Parathyroid adenoma (tissue), 2 donors: ENCODE data around the gene MYO15B.
A peak's percentile ranks its signal among the peaks of the same experiment; 100 is the strongest.

Experiments
- H2AFZ ChIP-seq: fragments of 300-600 bp; sonication (generic); one replicate; pipeline ENCODE4 v1.7.0; 2017; ENCODE audit warnings: antibody characterized with exemption, mild to moderate bottlenecking
- H3K27ac ChIP-seq: fragments of 300-600 bp; sonication (generic); one replicate; pipeline ENCODE4 v1.7.0; 2017
- H3K27me3 ChIP-seq: fragments of 300-600 bp; sonication (generic); one replicate; pipeline ENCODE4 v1.7.0; 2017; ENCODE audit warnings: low read length; ENCODE audit not compliant: control insufficient read depth, insufficient read depth
- H3K36me3 ChIP-seq: fragments of 300-600 bp; sonication (generic); one replicate; pipeline ENCODE4 v1.7.0; 2017; ENCODE audit warnings: low read length; ENCODE audit not compliant: control insufficient read depth, insufficient read depth
- H3K4me1 ChIP-seq: fragments of 300-600 bp; sonication (generic); one replicate; pipeline ENCODE4 v1.7.0; 2017; ENCODE audit warnings: control low read depth
- H3K4me2 ChIP-seq: fragments of 300-600 bp; sonication (generic); one replicate; pipeline ENCODE4 v1.7.0; 2017; ENCODE audit warnings: low read length
- H3K4me3 ChIP-seq: fragments of 300-600 bp; sonication (generic); one replicate; pipeline ENCODE4 v1.7.0; 2017; ENCODE audit warnings: low read depth, low read length
- H3K79me2 ChIP-seq: fragments of 300-600 bp; sonication (generic); one replicate; pipeline ENCODE4 v1.7.0; 2017; ENCODE audit warnings: control low read depth
- H3K9ac ChIP-seq: fragments of 300-600 bp; sonication (generic); one replicate; pipeline ENCODE4 v1.7.0; 2017; ENCODE audit warnings: mild to moderate bottlenecking
- H3K9me3 ChIP-seq: fragments of 300-600 bp; sonication (generic); one replicate; pipeline ENCODE4 v1.7.0; 2017; ENCODE audit warnings: low read length; ENCODE audit not compliant: control insufficient read depth
- TF ChIP-seq, protein P1 (sequence below): fragments of 300-600 bp; sonication (generic); IDR thresholded peaks from one replicate; pipeline ENCODE4 v1.7.0; 2017; ENCODE audit warnings: antibody characterized with exemption, mild to moderate bottlenecking
- donor health status: primary hyperparathyroidism.

MYO15B gene

DNA sequence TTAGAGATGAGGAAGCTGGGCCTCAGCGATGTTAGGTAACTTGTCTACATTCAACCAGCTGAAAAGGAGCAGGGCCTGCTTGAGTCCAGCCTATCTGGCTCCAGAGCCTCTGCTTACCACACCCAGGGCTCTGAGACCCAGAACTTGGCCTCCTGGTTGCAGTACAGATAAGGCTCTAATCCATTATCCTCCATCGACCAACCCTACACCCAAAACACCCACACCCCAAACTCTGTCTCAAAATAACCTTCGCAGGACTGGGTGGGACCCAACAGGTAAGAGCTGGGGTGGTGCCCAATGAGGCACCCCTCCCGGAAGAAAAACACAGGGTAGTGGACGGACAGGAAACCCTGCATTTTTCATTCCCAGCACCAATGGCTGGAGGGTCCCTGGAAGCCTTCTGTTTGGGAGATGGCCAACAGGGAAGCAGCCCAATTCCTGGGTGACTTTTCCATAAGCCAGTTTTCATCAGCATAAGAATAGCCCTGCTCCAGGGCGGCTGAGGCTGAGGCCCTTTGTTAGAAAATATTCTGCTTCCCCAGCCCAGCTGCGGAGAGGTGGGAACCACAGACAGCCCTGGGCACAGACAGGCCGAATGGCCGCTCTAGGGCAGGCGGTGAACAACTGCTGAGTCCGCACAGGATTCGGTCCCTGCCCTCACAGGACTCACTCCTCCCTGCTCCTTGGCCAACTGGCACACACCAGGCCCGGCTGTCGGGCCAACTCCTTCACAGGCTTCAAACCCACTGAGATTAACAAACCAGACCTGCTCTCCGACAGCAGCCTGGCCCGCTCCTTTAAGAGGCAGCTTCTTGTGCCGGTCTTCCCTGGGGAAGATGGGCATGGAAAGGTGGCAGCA, 55.4 kb downstream of the MYO15B start:
- TF ChIP-seq, protein P1, sequence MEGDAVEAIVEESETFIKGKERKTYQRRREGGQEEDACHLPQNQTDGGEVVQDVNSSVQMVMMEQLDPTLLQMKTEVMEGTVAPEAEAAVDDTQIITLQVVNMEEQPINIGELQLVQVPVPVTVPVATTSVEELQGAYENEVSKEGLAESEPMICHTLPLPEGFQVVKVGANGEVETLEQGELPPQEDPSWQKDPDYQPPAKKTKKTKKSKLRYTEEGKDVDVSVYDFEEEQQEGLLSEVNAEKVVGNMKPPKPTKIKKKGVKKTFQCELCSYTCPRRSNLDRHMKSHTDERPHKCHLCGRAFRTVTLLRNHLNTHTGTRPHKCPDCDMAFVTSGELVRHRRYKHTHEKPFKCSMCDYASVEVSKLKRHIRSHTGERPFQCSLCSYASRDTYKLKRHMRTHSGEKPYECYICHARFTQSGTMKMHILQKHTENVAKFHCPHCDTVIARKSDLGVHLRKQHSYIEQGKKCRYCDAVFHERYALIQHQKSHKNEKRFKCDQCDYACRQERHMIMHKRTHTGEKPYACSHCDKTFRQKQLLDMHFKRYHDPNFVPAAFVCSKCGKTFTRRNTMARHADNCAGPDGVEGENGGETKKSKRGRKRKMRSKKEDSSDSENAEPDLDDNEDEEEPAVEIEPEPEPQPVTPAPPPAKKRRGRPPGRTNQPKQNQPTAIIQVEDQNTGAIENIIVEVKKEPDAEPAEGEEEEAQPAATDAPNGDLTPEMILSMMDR = no peak
- H3K9me3 ChIP-seq = no peaks in the 10 kb centered on the region
- no peak overlapping the region for H3K9ac ChIP-seq
- H3K79me2 ChIP-seq = peaks cover 5% of the 10 kb centered on the region
- H3K4me3 ChIP-seq = peak overlapping the region; percentile 78
- H3K4me2 ChIP-seq = peak overlapping the region; percentile 78
- H3K27me3 ChIP-seq = no peaks in the 10 kb centered on the region
- H3K27ac ChIP-seq = peak overlapping the region; percentile 83
- no peaks in the 10 kb centered on the region for H3K36me3 ChIP-seq
- H2AFZ ChIP-seq = peak overlapping the region; percentile 4
- H3K4me1 ChIP-seq = peaks cover 62% of the 10 kb centered on the region

DNA sequence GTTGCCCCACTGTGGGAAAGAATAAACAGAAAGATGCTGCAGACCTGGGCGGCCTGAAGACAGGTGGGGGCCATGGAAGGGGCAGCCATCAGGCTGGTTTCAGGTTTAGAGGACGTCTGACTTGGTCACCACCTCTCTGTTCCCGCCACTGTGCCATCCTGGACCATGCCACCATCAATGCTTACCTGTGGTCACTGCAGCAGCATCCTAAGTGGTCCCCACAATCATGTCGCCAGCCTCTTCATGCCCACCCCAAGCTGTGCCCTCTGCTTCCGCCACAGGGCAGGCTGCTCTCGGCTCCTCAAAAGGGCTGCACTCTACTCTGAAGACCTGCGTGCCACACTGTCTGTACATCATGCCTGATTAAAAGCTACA, 56.0 kb downstream of the MYO15B start:
- no peak overlapping the region for H3K4me3 ChIP-seq
- TF ChIP-seq, protein P1 = no peak
- H3K4me1 ChIP-seq = peaks cover 61% of the 10 kb centered on the region
- H3K27me3 ChIP-seq = no peaks in the 10 kb centered on the region
- H3K79me2 ChIP-seq = peaks cover 3% of the 10 kb centered on the region
- no peak overlapping the region for H2AFZ ChIP-seq
- no peak overlapping the region for H3K9ac ChIP-seq
- H3K9me3 ChIP-seq = no peaks in the 10 kb centered on the region
- no peak overlapping the region for H3K4me2 ChIP-seq
- peak overlapping the region; percentile 83 for H3K27ac ChIP-seq
- no peaks in the 10 kb centered on the region for H3K36me3 ChIP-seq

DNA sequence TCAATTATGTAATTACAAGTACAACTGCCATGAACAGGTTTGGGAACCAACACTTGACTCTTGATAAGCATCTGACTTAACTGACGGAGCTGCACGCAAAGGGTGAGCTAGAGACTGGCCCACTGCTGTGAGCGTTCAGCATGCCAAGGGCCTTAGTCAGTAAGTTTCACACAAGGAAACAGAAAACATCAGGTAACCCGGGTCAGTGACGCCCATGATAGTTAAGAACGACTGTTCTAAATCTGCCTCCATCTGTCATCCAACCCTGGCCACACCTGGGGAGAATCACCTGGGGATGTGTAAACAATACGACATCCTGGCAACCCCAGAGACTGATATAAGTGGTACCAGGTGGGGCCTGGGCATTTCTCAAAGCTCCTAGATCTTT, 57.9 kb downstream of the MYO15B start:
- Histone ChIP-seq H3K79me2 (peaks cover 13% of the 10 kb centered on the region), H3K27ac (peak overlapping the region; percentile 88), H3K27me3 (no peaks in the 10 kb centered on the region), H3K4me3 (peak overlapping the region; percentile 14), H2AFZ (peak overlapping the region; percentile 2), H3K4me2 (peak overlapping the region; percentile 30), H3K9ac (no peak overlapping the region), H3K36me3 (no peaks in the 10 kb centered on the region), H3K4me1 (peaks cover 45% of the 10 kb centered on the region), H3K9me3 (no peaks in the 10 kb centered on the region)
- TF ChIP-seq, protein P1 = no peak

DNA sequence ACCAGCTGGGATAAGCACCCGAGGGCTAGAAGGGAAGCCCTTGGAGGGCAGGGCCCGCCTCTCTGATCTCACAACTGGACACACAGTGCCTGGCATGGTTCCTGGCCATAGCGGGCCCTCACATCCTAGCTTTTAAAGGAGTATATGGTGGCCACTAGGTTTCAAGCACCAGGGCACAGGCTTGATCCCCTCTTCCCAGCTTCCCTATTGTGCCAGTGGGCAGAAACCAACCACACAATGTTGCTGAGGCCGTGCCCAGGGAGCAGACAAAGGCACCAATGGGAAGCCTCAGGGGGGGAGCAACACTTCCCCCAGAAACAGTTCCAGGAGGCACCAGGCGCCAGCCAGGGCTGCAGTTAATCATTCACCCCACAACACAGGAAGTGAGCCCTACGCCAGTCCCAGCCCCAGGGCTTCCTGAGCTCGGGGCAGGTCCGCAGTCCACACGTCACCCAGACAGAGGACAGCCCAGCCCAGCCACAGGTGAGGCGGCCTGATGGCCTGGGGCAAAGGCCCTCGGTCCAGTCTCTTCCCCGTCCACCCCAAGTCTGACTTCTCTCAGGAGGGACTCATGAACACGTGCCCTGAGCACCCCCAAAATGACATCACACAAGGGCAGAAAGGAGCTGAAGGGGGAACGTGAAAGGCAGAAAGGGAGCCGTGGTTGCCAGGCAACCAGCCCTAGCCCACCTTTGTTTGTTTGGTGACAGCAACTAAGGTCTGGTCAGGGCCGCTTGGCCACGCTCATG, 58.5 kb downstream of the MYO15B start:
- Histone ChIP-seq H3K79me2 (peaks cover 13% of the 10 kb centered on the region), H3K36me3 (no peaks in the 10 kb centered on the region), H3K4me2 (peak overlapping the region; percentile 30), H3K4me1 (peaks cover 41% of the 10 kb centered on the region), H3K27ac (peak overlapping the region; percentile 88), H3K4me3 (peak overlapping the region; percentile 14), H3K9ac (no peak overlapping the region), H3K27me3 (no peaks in the 10 kb centered on the region), H2AFZ (peak overlapping the region; percentile 2), H3K9me3 (no peaks in the 10 kb centered on the region)
- TF ChIP-seq, protein P1 = no peak
